Limb (tissue), 2 donors: Measurements from ENCODE around the gene CRABP2.

Experiments
- DNase-seq, 2 donors: peaks; one replicate each; pipeline ENCODE4 v3.0.0-alpha.2; 2016; ENCODE audit errors: extremely low spot score in 2 of 2

CRABP2 gene

DNA sequence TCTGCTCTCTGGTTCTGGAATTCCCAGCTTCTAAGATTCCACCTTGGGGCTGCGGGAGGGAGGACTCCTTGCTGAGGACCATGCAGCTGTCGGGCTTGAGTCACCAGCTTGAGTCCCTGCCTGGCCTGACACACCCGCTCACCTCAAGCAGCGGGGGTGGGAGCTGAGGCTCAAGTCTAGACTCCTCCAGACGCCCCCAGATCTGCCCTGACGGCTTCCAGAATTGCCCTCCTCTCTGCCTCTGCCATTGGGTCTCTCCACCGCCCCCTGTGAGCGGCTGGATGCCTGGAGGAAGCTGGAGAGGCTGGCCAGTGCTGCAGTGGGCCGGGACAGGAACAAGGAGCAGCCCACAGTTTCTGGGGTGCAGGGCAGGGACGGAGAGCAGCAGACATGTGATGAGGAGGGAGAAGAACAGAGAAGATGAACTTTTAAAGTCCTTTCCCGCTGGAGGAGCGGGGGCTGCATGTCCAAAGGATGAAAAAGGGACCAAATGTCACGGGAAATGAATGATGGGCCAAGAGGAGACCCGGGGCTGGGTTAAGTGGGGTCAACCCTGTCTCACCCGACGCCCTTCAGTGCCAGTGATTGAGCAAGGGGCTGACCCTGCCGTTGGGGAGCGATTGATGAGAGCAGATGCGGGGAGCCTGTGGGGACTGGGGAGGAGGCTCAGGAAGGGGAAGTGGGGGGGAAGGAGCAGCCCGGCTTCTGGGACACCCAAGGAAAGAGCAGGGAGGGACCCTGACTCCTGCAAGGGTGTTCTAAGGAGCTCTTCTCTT, 13.5 kb downstream of the CRABP2 start:
- peak in 1 of 2 donors; percentile 59 for DNase-seq

DNA sequence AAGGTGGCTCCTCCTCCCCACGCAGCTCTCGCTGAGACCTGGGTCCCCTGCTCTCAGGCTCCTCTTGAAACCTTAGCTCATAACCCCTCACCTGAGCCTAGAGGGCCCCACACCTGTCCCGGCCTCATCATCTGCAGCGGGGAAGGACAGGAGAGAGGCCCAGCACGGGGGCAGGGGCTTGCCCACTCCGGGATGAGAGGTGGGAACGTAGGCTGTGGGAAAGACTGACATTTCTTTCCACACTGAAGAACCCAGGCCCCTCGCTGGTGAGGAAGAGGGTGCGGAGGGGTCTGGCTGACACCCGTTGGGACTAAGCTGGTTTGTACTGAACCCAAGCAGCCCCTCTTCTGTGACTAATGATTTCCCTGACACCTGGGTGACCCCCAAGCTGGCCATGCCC, 14.2 kb downstream of the CRABP2 start:
- no peak for DNase-seq

DNA sequence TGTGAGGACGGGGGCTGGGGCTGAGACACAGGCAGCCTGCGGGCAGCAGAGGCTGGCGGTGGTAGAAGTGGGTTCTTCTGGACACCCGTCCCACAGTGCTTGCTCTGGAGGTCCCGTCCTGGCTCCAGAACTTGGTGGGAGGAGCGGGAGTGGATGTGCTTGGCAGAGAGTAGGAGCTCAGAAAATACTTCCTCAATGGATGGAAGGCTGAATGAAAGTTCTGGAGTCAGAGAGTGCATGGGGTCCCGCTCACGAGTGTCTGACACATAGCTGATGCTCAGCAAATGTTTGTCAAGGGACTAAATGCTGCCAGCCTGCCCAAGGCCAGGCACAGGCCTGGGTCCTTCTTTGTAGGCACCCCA, 14.7 kb downstream of the CRABP2 start:
- DNase-seq, result no peak

DNA sequence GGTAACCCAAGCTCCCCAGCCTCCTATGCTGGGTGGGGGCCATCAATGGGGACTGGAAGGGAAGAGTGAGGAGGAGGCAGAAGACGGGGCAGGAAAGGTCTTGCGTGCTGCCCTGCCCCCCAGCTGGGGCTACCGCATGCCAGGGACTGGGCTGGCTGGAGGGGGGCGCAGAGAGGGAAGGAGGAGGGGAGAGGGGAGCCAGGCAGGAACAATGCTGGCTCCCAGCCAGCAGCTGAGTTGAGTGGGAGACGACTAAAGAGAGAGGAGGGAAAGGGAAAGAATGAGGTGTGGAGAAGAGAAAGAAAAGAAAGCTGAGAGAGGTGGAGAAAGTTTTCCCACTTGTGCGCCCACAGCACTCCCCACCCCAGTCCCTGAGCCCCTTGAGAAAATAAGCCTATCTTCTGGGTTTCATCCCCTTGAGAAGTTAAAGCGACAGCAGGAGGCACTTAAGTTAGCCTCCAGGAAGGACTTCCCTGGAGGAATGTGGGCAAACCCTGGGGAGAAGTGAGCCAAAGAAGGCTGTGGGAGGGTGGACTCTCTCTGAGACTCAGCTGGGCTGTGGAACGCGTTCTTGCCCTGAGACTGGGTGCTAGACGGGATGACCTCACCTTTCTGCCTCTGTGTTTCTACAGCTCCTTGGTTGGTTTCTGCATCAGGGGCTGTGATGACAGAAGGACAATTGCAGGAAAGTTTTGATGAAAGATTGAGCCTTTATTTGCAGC, 15.3 kb downstream of the CRABP2 start:
- peak; percentile 20 to 79 for DNase-seq

DNA sequence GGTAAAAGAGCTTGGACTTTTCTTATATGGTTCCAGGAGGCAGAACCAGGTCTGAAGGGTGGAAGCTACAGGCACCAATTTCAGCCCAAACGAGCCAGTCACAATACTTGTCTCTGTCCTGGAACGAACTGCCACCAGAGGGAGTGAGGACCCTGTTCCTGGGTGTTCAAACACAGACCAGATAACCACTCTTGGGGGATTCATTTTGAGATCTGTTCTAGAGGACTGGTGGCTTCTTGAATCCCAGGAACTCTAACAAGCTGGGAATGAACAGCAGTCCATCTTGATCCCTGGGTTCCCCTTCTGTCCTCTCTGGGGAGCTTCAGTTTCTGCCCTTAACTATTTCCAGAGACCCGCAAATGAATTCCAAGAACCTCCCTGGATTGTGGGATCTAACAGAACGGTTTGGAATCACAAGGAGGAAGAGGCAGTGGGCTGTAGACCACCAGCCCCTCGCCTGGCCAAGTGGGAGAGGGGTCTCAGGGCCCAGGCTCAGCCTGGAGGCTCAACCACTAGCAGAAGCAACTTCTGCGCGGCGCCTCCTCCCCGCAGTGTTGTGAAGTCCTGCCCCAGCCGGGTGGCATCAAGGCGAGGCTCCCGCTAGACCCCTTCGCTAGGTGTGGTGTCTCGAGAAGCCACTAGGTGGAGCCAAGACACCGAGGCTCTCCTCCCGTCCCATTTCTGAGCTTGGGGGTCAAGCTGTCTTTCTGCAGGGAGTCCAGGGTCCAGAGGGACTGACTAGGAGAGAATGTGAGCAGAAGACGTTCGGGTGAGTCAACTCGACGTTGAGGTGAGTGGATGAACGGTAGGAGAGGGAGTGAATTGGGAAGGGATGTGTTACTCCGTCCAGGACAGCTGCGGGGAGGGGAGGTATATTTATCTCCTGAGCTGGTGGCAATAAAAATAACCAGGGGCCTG, 16.1 kb downstream of the CRABP2 start:
- DNase-seq, result peak; percentile 85 to 89

DNA sequence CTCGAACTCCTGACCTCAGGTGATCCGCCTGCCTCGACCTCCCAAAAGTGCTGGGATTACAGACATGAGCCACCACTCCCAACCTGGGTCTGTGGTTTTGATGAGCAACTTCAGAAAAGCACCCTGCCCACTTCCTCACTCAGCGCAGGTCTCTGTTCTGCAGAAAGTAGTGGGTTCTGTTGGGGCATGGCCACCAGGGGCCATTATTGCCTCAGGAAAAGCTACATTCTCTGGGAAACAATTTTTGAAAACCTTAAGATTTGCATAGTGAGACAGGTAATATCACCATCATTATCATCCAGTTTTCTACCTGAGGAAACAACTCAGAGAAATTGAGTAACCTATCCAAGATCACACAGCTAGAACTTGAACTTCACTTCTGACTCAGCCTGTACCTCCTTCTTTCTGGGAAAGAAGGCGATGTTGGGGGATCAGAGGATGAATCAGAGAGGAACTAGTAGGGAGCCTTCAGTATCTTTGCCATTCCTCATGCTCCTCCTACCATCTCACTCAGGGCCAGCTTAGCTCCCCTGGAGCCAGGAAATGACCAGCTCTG, 21.1 kb downstream of the CRABP2 start:
- DNase-seq, result no peak

DNA sequence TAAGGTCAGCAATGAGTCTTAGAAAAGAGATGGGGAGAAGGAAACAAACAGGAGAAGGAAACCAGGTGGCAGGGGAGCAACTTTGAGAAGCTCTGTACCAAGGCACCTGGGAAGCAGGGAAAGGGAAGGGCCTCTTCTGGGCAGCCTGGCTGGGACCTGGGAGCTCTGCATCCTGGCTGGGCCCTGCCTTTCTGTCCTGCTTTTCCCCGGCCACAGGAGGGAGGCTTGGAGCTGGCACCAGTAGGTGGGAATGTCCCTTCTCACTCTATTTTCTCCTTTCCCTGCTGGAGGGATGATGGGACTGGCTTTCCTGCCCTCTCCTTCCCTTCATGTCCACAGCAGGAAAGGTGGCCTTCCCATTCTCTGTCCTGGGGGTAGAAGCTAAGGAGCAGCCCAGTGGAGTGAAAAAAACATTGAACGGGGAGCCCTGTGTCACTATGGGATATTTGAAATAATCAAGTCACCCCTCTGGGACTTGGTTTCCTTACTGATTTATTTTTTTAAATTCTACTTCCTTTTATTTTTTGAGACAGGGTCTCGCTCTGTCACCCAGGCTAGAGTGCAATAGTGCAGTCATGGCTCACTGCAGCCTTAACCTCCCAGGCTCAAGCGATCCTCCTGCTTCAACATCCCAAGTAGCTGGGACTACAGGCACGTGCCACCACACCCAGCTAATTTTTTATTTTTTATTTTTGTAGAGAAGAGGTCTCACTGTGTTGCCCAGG, 23.1 kb downstream of the CRABP2 start:
- no peak for DNase-seq

DNA sequence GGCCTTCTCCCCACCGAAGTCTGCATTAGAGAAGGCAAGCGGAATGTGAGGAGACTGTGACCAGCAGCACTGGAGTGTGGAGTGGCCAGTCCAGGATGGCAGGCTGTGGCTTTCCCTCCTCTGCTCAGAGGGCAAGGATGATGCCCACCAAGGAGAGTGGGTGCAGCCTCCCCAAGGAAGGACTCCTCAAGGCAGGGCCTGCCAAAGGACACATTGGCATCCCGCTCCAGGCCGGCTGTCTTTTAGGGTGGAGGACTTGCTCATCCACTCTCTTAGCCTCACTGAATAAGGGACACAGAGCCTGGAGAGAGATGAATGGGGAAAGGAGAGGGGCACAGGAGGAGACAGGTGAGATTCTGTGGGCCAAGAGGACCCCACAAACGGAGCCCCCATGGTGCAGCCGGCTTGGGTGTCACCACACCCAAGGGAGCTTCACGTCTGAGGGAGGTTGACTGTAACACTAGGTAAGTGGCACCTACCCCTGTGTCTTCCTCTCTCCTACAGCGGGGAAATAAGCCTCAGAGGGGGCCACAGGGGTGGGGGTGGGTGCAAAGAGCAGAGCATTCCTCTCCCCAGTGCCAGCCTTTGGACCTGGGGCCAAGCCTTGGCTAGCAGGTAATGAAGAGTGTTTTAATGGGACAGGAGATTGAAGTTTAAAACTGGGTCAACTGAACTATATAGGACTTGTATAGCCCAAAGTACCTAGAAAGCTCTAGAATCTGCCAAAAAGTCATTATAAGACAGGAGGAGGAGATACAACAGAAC, 24.0 kb downstream of the CRABP2 start:
- DNase-seq, result no peak

DNA sequence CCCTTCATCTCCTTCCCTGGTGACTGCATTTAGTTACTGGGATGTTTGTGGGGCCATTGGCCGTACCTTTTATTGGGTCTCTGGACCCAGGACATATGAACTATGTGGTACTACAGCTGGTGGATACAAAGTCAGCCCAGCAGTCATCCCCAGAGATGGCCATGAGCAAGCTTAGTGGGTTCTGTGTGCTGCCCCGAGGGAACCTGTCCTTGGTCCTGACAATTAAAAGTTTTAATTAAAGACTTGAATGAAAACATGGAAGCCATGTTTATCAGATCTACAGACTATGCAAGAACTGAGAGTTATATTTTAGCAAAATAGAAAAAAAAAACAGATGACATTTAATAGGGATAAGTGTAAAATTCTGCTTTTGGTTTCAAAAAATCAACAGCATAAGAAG, 25.3 kb downstream of the CRABP2 start:
- no peak for DNase-seq

DNA sequence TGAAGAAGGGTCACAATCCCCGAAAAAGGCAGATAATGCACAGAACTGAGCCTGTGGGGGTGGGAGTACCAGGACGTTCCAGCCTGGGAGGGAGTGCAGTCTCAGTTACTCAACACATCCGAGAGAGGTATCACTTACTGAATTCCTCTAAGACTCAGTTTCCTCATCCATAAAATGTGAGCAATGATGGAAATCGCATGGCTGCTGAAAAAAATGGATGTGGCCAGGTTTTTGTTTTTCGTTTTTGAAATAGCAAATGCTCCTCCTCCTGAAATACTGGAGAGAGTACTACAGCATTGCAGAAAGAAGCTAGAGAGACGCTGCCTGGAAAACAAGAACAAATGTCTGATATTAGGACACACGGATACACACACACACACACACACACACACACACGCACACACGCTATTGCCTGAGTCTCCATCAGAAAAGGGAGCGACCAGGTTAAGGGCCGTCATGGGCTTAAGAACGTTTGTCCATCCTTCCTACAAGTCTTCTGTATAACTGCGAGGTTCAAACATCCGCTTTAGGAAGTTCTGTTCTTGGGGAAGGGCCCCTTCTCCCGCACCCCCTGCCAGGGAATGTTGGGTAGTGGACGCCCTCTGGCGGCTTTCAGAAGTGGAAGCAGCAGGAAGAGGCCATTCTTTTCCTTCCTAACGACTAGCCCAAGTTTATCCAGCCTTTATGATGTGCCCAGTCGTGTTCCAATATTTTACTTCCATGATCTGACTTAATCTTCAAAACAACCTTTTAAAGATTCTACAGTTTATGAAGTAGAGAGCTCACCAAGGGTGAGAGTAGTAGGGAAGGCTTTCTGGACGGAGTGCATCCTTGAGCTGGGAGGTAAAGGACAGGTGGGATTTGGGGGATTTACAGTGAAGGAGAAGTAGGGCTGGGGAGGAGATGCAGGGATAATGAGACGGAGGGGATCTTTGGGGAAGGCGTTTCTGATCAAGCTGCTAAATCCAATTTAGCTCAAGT, 27.5 kb downstream of the CRABP2 start:
- DNase-seq, result peak; percentile 83 to 85

DNA sequence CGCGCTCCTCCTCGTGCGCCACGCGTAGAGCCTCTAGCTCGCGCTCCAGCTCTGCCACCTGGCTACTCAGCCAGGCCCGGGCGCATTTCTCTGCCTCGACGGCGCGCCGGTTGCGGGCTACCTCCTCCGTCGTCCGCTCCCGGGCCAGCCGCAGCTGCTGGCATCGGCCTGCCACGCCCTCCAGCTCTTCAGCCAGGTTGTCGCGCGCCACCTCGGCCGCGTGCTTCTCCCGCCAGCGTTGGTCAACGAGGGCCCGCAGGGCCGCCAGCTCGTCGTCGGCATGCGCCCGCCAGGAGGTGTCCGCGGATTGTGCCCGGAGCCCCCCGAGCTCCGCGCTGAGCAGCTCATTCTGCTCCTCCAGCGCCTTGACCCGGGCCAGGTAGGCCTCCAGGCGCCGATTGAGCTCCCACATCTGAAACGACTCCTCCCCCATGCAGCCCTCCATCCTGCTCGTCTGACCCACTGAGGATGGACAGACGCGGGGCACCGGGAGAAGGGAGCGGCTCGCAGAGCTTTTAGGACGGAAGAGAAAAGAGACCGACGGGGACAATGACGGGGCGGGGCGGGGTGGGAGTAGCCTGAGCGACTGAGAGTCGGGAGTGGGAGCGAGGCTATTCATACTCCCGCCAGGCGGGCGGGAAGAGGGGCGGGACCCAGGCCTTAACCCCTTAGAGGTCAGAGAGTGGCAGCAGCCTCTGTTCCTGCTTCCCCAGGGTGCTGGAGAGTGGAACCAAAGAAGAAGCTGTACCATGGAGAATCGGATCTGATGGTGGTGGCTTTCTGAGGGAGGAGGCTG, 28.4 kb downstream of the CRABP2 start, which contains the start of gene NES:
Gene NES, minus strand, starts transcription at position 588 of the 796 bp plus-strand sequence. Its CDS starts 143 bp downstream, at position 445.
- DNase-seq, result peak; percentile 83 to 88

DNA sequence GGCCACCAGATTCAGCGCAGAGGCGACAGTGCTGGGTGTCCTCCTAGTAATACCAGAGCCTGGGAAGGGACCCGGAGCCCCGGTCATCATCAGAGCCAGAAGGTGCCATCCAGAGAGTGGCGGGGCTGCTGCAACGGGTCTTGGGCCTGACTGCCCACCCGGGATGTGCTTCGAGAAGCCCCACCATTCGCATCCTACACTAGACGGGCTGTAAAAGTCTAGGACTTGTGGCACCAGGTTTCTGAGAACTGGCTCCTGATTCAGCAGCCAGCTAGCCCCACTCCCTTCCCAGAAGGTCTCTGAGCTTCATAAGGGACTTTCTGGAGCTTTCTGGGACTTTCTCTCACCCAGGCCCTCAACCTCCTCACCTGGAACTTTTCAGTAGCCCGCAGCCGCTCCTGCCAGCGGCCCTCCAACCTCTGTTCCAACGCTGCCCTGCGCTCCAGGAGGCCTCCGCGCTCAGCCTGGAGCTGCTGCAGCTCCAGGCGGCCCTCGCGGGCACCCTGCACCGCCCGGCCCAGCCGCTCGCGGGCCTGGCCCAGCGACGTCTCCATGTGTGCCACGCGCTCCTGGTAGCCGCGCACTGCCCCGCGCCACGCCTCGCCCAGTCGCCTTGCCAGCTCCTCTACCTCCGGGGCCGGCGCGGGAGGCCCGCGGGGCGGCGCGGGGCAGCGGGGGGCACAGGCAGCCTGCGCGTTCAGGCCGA, 29.1 kb downstream of the CRABP2 start:
- peak in 1 of 2 donors; percentile 34 for DNase-seq

DNA sequence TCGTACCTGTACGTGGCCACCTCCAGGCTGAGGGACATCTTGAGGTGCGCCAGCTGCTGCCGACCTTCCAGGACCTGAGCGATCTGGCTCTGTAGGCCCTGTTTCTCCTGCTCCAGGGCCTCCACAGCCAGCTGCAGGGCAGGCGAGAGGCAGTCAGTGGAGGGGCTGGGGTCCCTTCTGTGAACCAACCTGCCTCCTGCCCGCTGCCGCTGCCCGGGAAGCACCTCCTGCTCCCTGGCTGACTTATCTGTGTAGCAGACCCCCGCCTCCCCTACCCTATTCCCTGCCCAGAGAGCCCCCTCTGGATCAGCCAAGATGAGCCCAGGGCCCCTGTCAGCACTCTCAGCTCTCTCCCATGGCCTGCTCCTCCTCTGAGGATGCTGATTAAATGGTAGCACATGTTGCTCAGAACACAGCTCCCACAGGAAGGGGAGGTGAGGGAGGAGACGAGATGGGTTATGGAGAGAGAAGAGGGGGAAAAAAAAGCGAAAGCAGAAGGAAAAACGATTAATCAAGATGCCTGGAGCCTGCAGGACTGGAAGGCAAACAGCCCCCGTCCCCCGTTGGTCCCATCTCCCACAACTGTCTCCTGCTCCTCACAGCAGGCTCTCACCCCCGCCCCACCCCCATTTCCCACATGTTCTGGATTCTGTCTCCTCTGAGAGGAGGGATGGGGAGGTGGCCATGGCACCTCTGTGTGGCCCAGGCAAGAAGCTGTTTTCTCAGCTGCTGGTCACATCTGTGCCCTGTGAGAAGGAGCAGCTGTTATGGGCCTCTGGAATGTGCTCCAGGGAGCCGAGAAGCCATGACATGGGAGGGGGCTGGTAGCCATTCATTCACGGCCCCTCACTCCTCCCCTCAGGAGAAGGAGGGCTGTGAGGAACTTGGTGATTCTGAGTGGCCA, 29.9 kb downstream of the CRABP2 start:
- peak; percentile 56 to 79 for DNase-seq

DNA sequence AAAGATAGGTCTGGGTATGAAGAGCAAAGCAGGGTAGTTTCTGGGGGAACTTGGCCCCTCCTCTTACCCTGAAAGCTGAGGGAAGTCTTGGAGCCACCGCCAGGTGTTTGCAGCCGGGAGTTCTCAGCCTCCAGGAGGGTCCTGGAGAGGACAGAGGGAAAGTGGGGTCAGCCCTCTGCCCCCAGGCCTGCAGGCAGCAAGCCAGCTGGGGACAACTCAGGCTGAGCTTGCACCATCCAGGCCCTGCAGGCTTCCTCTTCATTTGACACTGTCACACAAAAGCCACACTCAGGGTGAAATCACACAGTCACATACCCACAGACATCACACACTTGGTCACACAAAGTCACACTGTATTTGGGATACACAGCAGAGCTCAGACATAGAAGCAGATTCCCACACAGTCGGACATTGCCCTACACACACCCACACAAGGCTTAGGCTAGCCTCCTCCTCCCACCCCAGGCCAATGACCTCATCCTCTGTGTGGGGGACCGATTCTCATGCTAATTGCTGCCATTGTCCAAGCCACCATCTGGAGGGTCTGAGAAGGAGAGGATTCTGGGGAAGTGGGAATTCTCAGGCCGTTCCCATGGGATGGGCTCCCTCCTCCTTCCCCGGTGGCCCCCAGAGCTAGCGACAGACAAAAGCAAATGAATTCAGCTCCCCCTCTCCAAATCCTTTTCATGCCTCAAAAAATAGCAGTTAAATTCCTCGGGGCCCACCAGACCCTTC, 31.8 kb downstream of the CRABP2 start:
- peak in 1 of 2 donors; percentile 54 for DNase-seq

DNA sequence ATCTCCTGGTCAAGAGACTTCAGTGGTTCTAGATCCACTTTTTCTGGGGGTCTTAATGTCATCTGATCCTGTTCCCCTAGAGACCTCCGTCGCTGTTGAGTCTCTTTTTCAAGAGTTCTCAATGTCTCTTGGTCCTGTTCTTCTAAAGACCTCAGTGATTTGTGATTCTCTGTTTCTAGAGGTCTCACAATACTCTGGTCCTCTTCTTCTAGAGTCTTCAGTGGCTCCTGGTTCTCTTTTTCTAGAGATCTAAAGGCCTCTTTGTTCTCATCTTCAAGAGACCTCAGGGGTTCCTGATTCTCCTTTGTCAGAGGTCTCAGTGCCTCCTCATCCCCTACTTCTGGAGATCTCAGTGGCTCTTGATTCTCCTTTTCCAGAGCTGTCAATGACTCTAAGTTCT, 33.6 kb downstream of the CRABP2 start:
- no peak for DNase-seq

DNA sequence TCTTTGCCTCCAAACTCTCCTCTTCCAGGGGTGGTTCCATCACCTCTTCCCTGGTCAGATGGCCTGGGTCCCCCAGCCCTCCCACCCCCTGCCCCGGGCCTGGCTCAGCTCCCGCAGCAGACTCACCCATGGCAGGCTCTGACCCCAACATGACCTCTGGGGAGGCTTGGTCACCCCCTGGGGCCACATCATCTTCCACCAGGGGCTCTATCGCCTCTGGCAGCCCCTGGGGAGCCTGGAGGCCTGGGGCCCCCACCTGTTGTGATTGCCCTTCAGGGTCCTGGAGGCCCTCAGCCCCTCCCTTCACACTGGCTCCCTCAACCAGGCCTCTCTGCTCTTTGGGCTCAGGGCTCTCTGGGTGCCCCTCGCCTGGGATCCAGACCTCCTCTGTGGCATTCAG, 34.6 kb downstream of the CRABP2 start:
- peak in 1 of 2 donors; percentile 32 for DNase-seq
